Stimulated activated CD8-positive, alpha-beta memory T cell treated with anti-CD3 and anti-CD28 coated beads, Interleukin-2, amount 100 ng/mL, for 1 hour (primary cell): ENCODE results near the gene TMPRSS3.

Source experiments
- DNase-seq, 2 donors: peaks; one replicate each; pipeline ENCODE4 v3.0.0-alpha.2; 2020; ENCODE audit warnings: low read depth in 2 of 2

The TMPRSS3 gene

GRCh38 chr21:42373196-42373907 is 22.5 kb downstream of the TMPRSS3 start:
- DNase-seq, result no peak

DNA sequence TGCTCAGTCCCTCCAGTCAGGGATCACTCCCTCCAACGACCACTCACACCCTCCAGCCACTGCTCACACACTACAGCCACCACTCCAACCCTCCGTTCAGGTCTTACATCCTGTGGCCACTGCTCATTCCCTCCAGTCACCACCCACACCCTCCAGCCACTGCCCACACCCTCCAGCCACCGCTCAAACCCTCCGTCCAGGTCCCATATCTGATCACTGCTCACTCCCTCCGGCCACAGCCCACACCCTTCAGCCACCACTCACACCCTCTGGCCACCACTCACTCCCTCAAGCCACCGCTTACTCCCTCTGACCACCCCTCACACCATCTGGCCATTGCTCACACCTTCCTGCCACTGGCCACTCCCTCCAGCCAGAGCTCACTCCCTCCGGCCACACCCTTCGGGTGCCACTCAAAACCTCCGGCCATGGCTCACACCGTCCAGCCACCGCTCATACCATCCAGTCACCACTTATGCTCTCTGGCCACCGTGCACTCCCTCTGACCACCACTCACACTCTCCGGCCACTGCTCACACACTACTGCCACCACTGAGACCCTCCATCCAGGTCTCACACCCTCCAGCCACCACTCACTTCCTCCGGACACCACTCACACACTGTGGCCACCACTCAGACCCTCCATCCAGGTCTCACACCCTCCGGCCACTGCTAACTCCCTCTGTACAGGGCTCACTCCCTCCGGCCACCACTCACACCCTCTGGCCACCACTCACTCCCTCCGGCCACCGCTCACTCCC is 24.8 kb downstream of the TMPRSS3 start:
- DNase-seq, result no peak

DNA sequence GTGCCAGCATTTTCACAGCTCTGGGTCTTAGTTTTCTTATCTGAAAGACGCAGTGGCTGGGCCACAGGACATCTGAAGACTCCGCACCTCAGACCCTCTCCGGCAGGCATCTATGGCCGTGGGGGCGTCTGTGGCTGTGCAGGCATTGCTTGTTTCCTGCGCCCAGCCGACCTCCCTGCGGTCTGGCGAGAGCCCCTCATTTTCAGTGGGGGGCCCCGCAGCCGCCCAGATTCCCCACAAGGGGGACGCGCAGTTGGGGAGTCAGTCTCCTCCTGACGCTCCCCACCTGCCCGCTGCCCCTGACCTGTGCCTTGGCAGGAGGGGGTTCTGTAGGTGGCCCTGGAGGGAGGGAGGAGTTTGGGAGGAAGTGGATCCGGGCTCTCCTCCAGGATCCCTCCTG is 26.0 kb downstream of the TMPRSS3 start:
- no peak for DNase-seq

DNA sequence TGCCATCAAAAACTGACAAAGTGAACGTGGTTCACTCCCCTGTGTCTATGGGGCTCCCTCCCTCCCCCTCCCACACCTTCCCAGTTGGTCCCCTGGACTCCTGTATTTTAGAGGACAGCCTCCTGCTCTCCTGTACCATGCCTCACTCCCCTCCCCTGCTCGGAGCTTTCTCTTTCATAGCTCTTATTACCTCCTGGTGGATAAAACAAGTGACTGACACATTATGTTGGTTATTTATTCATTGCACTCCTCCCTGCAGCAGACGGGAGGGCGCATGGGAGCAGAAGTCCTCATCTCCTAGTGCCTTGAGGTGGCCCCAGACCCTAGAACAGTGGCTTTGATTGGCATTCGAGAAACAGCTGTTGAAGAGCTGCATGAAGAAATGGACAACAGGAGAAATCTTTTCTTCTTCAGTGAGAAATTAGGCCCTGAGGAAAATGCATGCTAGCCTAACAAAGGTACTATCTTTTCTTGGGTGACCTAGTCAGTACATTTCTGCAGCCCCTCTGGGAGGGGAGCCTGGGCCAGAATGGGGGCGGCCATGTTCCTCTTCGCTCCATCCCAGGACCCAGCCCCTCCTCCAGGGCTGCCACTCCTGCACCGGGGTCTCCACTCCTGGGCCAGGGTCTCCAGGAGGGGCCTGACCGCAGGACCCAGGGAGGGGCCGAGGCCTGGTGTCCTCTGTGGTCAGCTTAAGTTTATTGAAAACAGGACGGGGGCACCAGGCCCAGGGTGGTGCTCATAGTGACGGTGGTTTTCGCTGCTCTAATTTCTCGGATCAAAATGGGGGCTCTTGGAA is 28.3 kb downstream of the TMPRSS3 start:
- DNase-seq, result no peak

GRCh38 chr21:42366292-42367010 is 29.4 kb downstream of the TMPRSS3 start, which contains the start of gene TFF1:
TFF1 (minus strand) TSS chr21:42366535; CDS start chr21:42366495, 40 bp downstream.
- DNase-seq, result no peak

GRCh38 chr21:42365770-42366169 is 30.1 kb downstream of the TMPRSS3 start:
- DNase-seq, result no peak

DNA sequence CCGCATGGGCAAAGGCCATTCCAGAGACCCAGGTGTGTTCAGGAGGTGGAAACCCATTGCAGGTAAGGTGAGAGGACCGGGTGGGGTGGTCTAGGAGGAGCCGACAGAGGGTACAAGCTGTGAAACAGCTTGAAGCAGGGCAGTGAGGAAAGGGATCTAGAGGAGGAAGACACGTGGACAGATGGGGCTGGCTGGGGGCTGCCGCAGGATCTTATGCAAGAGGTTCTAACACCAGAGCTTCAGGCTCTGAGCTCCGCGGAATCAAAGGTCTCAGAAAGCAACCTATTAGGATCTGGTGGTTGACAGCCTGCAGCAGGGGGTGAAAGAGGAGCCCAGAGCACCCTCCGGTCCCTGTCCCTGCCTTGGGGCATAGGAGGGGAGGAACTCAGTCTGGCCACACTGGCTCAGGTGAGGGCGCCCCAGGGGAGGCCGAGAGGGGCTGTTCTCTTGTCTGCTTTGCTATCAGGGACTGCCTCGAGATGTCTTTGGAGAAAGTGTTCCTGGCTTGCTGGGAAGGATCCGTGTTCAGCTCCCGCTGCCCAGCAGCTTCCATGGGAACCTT is 31.5 kb downstream of the TMPRSS3 start:
- DNase-seq, result no peak

GRCh38 chr21:42363312-42363711 is 32.5 kb downstream of the TMPRSS3 start:
- no peak for DNase-seq

- DNase-seq, result no peak
Measured at GRCh38 chr21:42362700-42363099, 33.2 kb downstream of the TMPRSS3 start.

GRCh38 chr21:42362198-42362597 is 33.7 kb downstream of the TMPRSS3 start:
- DNase-seq, result no peak

DNA sequence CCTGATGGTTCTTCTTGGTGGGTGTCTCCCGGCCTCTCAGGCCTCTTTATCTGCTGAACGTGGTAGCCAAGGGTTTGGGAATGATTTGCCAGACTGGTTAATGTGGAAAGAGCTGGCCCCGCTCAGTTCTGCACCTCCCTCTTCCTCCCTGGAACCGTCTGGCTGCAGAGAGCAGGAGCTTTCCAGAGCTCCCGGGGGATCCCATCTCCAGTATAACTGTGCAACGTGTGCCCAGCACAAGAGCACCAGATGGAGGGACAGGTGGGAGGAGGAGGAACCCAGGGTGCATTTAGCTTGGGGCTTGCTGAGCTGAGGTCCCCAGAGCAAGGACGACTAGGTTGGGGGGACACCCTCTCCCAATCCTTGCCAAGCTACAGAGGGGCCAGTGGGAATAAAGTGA is 34.6 kb downstream of the TMPRSS3 start:
- DNase-seq, result no peak

DNA sequence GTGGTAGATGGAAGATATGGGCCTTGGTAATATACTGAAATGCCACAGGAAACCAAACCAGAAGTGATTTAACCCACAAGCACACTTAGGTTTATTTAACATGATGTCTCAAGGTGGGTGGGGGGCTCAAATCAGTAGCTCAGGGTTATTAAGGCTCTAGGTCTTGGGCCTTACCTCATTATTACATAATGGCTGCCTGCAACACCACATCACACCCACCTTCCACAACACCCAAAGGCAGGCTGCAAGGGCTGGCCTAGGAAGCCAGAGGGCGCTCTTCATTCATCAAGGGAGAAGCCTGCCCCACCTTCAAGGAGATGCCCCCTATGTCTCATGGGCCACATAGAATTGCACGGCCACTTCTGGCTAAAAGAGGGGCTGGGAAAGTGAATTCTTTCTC is 35.5 kb downstream of the TMPRSS3 start:
- no peak for DNase-seq

DNA sequence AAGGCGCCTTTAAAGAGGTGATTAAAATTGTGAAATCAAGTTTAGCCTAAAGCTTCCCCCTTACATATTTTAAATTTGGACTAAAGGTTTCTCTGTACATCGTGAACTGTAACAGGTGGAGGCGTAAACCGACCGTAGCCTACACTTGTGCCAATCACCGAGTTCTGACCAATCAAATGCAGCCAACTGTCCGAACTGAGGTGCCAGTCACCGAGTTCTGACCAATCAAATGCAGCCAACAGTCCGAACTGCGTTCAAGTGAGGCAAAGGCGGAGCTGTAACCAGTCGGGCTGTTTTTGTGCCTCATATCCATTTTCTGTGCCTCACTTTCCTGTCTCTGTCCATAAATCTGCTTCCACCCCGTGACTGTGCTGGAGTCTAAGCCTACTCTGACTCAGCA is 36.9 kb downstream of the TMPRSS3 start:
- DNase-seq, result no peak

- no peak for DNase-seq
Measured at GRCh38 chr21:42358261-42358660, 37.6 kb downstream of the TMPRSS3 start.

- no peak for DNase-seq
Measured at GRCh38 chr21:42357307-42357706, 38.5 kb downstream of the TMPRSS3 start.

DNA sequence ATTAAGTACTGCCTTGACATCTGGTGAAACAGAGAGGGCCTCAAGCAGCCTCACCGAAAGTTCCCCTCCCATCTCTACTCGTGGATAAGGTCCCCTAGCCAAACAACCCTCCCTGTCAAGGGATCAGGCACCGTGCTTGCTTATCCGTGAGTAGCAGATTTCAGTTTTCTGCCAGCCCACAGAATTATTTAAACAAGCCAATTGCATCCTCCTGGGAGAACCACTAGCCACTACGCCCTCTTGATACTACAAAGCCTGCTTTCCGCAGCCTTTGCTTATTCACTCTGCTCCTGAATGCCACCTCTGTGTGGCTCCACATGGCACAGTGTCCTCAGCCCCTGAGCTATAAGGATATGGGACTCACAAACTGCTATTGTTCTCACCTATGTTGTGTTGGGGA is 39.2 kb downstream of the TMPRSS3 start:
- no peak for DNase-seq

- no peak for DNase-seq
Measured at GRCh38 chr21:42356046-42356445, 39.8 kb downstream of the TMPRSS3 start.

DNA sequence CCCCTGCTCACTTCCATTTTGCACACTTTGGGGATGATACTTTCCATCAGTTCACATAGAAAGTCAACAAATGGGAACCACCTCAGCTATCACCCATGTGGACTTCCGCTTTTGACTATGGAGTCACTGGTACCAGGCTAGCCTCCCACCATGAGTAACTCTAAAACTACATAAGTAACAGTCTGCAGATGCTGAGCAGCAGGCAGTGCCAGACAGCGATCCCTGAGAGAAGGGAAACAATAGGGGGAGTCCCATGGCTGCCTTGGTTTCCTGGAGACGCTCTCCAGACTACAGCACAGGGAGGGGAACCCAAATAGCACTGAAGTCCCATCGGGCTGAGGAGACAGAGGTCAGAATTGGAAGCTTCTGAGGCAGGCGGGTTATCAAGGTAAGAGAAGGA is 42.2 kb downstream of the TMPRSS3 start:
- no peak for DNase-seq

- no peak for DNase-seq
Measured at GRCh38 chr21:42352441-42353095, 43.3 kb downstream of the TMPRSS3 start.

DNA sequence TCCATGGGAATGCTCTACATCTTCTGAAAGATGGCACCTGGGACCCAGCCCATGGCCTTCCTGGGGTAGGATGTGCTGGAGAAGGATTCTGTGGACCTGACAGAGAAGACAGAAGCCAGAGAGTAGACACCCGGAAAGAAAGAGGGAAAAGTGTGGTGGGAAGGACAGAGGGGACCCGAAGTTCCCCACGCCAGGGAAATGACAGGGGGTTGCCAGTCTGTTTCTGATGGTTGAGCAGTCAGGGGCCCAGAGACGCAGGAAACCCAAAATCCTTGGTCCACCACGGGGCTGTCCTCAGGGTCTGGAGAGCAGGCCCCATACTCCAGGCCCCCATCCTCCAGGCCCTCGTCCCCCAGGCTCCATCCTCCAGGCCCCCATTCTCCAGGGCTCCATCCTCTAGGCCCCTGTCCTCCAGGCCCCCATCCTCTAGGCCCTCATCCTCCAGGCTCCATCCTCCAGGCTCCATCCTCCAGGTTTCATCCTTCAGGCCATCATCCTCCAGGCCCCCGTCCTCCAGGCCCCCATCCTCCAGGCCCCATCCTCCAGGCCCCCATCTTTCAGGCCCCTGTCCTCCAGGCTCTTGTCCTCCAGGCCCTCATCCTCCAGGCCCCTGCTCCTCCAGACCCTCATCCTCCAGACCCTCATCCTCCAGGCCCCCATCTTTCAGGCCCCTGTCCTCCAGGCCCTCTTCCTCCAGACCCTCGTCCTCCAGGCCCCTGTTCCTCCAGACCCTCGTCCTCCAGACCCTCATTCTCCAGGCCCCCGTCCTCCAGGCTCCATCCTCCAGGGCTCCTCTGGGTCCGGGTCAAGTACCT is 44.0 kb downstream of the TMPRSS3 start:
- no peak for DNase-seq
